HG03139 (cell line): Measurements from ENCODE around the gene FAM151B.
"Not testable (repeated sequence)": the region's sequence is repeated elsewhere in the genome, so short reads cannot be mapped to it uniquely, and the experiment has no call there.

ENCODE experiments used
- ATAC-seq: cut with Tn5 transposase; IDR thresholded peaks from one replicate; pipeline ENCODE4 v1.9.1; 2021; ENCODE audit not compliant: unreplicated experiment

The FAM151B gene

DNA sequence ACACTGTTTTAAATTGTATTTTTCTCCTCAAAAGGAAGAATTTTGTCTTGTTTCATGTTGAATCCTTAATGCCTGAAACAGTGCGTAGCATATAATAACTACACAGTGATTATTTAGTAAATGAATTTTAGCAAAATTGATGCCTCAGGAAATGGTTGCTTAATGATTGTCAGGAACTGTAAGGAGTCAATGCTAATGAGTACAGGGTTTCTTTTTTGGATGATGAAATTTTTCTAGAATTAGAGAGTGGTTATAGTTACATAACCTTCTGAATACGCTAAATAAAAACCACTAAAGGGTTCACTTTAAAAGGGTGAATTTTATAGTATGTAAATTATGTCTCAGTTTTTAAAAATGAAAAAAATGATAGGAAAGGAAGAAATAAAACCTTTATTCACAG, 14.9 kb downstream of the FAM151B start:
- ATAC-seq = no peak

DNA sequence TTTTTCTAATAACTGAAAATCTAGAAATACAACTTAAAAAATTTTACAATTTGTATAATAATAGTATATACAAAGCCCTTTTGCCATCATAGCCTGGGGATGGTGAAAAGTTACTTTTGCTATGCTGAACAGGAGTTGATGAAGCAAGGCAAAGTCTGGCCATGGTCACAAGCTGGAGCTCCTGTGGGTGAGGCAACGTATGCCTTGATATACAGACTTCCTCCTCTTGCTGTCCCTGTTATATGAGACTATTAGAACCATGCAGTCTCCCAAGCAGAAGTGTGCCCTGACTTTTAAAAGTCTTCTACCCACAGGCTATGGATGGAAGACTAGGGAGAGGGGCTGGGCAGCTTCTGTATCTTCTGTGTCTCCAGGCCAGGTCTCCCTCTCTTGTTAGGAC, 15.7 kb downstream of the FAM151B start:
- ATAC-seq = no peak

DNA sequence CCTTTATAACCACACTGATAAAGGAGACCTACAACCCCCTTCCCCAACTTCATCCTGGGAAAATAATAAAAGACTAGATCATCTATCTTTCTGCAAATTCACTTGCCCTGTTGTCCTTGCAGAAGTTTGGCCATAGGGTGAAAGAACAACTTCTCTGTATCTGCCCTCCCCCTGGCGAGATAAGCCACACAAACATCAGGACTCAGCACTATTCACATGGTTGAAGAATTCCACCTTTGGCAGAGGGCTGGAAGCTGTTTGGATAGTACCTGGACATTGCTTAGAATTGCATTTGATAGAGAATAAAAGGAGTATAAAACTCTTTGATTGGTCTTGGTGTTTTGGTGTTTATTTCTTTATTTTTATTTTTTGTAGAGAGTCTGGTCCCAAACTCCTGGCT, 16.9 kb downstream of the FAM151B start:
- no peak for ATAC-seq

DNA sequence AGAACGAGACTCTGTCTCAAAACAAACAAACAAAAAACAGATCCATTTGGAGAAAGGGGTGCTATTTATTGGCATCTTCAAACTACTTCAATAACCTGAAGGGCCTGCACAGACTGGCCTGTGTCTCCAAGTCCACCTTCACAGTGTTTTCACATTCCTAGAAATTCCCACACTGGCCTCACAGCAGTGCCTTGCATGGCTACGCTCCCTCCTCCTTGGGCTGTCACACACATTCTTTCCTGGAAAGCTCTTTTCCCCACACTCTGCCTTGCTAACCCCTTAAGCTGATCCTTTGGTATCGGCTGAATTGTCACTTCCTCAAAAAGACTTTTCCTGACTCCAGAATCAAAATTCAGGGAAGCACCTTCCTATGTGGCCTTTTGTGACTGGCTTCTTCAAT, 19.8 kb downstream of the FAM151B start:
- ATAC-seq = no peak

DNA sequence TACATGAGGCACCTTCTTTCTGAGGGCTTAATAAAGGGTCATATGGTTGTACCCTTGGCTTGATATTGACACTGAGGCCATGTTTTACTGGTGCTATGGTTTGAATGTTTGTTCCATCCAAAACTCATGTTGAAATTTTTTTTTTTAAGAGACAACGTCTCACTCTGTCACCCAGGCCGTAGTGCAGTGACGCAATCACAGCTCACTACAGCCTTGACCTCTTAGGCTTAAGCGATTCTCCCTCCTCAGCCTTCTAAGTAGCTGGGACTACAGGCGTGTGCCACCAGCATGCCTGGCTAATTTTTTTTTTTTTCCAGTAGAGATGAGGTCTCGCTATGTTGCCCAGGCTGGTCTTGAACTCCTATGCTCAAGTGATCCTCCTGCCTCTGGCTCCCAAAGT, 20.9 kb downstream of the FAM151B start:
- ATAC-seq = no peak

DNA sequence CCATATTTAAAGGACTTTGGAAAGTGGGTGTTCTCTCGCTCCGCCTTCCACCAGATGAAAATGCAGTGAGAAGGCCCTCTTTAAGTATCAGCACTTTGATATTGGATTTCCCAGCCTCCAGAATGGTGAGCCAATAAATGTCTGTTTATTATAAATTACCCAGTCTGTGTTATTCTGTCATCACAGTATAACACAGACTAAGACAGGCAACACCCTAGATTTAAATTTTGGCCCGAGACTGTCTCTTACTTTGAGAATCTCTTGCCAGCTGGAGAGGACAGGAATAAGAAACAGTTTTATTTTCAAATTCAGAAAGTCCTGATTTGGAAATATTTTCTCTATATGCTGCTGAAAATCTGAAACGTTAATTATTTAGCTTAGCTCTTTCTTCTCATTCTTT, 21.5 kb downstream of the FAM151B start:
- no peak for ATAC-seq

DNA sequence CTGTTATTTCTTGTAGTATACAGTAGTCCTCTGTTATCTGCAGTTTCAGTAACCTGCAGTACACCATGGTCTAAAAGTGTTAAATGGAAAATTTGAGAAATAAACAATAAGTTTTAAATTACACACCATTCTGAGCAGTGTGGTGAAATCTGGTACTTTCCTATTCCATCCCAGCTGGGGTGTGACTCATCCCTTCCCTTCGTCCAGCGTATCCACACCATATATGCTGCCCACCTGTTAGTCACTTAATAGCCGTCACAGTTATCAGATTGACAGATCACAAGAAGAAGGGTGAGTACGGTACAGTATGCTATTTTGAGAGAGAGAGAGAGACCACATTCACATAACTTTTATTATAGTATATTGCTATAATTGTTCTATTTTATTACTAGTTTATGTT, 28.9 kb downstream of the FAM151B start:
- ATAC-seq = no peak

DNA sequence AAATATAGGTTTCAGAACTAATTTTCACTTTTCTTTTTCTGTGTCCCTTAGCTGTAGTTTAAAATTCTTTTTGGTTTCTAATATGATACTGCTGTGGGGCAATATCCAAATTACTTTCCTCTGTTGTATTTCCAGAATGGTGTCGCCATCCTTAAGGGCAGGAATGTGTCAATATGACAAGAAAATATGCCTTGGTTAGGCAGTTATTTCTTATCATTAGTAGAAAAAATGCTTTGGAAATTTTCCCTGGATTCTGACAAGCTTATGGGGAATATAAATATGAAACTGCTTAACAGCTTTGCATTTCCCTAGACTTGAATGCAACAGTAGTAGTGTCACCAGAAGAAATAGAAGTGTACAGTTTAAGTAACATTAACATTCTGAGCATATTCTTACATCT, 52.8 kb downstream of the FAM151B start:
- no peak for ATAC-seq

DNA sequence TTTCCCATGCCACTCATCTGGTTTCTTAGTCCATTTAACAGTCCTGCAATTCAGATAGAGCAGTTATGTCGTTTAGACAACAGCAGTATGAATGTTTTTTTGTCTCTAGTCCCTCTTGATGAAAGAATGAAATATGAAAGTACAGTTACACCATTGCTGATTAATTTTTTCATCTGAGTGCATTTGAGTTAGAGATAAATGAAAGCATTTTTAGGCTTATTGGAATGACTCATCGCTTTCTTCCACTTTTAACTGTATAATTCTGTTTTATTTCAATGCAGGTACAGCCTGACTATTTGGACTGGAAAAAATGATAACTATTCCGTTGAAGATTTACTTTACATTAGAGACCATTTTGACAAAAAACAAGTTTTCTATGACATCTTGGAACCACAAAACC, 53.5 kb downstream of the FAM151B start:
- no peak for ATAC-seq

DNA sequence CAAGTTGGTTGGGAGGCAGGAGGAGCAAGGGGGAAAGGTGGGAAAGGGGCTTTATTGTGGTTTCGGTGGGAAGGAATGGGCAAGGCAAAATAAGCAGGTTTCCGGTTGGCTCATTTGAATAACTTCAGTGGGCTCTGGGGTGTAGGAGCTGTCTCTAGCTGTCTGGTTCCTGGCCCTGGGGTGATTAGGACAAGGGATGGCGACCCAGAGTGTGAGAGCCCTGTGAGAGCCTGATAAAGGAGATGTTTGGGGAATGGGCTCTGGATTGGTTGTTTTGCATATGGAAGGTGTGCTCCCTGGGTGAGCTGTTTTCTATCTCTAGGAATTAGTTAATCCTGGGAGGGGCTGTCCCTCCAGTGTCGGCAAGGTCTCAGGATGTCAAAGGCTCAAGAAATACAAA, 66.7 kb downstream of the FAM151B start:
- no peak for ATAC-seq

DNA sequence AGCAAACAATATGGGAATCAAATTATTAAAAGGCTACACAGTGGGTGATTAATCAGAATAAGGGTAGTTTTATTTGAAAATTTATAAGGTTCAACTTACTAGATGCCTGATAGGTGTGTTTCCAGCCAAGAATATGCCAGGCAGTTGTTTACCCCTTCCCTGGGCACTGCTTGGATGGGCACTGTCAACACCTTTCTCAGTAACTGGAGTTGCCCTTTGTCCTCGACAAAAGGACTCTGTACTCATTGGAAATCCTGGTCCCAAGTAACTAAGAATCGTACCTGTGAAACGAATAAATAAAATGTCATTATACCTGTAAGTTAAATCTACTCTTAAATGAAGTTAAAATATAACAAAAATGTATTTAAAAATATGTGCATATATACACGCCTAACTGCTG, 67.2 kb downstream of the FAM151B start:
- no peak for ATAC-seq

DNA sequence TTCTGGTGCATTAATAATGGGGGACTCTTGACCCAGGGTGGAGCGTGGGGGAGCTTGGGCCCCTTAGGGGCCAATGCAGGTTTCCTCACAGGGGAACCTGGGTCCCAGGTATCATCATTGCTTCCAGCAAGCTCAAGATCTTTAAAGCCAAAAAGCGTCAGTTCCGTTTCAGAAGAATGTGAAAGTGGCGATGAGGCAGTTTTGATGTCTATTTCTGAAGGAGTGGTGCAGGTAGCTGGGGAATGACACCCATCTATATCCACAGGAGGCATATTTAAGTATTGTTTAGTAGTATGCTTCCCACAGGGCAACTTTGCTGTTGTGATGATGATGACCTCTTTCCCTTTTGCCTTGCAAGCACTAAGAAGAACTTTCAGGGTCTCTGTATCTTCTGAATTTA, 71.3 kb downstream of the FAM151B start:
- no peak for ATAC-seq

DNA sequence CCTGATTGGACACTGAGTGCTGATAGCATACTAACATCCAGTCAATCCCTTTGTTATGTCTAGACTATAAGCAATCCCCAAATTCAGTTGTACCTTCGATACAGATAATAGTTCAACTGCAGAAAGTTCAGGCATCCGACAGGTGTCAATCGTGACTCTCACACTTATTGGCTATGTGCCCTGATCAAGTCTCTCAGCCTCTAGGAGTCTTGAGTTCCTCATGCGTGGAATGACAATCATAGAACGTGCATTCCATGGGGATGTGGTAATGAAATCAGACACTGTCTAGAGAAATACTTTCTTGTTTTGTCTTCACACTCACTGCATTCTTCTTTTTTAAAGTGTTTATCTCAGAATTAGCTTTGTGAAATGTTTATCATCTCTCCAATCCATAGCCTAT, 77.4 kb downstream of the FAM151B start:
- ATAC-seq = no peak

DNA sequence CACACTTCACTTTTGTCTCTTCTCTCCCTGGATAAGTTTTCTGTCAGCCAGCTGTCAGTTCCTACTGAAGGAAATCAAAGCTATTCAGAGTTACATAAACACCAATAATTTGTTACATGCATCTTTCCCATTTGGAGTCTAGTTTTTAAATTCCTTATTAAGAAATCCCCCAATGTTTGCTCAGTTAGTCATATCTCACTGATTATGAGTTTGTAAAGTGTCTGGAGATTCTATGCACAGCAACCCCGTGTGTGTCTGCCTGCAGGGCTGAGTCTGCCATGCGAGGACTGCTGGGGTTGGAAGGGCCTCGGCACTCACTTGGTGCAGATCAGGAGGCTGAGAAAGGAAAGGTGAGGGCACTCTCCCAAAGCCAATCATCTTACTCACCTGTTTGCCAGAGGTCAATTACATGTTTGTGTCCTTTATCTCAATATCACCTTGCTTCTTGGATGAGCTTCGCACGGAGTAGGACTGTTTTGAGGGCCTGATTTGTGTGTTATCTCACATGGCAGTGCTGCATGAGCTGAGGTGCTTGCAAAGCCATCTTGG, 78.9 kb downstream of the FAM151B start:
- no peak for ATAC-seq

DNA sequence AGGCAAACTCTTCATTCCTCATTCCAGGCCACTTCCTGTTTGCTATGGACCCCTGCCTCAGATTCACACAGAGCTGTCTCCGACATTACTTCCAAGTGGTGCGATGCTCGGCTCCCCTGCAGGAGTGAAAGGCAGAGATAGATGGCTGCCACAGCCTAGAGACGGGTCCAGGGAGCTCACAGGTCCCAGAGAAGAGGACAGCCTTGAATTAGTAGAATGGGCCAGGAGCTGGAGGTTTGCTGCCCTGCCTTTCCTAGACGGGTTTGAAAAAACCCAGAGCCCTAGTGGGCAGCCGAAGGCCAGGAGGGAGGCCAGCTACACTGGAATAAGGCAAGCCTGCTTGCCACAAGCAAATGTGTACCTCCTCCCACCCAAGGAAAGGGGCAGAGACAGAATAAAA, 80.4 kb downstream of the FAM151B start:
- ATAC-seq = no peak

DNA sequence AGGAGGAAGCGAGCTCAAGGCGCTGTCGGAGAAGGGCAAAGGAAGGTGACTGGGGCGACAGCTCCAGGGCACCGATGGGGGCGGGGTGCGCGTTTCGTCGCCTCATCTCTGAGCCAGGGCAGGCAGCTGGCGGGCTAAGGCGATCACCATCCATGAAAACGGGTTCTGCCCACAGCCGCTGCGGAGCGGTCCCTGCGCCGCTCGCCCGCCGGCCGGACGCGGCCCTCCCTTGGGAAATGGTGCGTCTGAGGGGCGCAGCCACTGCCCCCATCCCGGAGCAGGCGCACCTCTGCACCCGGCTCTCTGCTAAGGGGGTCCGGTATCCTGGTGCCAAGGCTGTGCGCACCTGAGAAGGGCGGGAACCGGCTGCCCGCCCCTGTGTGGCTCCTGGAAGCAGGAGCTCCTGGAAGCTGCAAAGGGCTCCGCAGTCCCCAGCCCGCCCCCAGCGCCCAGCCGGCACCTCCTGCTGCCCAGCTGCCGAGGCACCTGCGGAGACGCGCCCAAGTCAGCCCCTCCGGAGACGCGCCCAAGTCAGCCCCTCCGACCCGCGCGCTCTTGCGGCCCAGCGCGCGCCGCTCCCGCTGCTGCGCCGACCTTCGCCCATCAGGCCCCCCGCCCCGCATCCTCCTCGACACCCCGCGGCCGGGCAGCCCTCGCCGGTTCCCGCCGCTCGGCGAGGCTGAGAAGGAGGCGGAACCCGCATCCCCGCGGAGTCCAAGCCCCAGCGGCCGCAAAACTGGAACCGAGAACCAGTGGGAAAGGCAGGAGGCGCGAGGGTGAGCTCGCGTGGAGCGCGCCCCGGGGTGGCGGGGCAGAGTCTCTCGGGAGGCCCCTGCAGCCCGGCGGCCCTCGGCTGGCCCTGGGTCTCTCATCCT, 81.4 kb downstream of the FAM151B start:
- no peak for ATAC-seq

DNA sequence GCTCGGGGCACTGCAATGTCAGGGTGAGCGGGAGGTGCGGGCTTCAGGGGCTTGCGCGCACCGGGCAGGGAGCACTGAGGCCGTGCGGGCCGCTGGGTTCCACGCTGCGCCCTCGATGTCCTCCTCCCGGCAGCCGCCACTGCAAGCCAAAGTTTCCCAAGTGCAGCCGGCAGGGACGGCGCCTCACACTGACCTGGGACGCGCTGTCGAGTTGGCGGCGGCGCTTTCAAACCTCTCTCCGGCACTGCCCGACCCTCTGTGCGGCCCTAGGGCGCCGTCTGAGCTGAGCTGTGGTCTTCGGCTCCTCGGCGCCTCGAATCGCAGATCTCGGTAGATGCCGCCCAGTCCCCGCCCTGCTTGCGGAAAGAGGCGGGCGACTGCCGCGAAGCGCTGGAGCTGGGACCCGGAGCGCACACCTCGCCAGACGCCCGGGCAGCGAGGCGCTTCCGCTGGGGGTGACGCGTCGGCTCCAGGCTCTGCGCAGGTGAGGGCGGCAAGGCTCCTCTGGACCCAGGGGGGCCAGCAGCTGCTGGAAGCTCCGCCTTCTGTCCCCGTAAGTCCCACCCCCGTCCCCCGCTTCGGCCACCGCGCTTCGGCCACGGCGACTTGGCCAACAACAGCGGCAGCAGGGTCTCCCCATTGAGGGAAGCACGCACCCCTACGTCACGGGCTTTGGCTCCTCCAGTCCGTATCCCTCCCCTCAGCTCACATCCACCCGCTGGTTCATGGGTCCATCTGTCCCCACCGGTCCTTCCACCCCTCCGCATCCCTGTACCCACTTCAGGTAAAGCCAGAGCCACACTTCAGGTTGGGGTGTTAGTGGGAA, 82.3 kb downstream of the FAM151B start, which contains the start of gene ANKRD34B:
ANKRD34B (minus strand) TSS at position 320 of the 826 bp plus-strand sequence. CDS start 10,261 bp downstream, outside the sequence.
- no peak for ATAC-seq

DNA sequence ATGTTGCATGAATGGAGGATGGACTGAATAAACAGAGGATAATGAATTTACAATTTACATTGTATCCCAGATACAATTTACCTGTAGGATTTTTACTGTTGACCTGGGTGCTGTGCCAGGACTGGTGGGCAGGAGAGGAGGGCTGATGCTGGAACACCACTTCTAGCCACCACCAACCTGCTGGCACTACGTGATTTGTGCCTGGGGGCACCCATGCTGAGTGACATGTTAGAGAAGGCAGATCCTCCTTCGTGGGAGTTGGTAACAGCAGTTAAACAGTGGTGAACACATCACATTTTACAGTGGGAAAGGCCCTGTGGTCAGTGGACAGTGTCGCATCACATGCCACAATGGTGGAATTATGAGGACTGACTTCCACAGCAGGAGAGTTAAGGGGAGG, 85.2 kb downstream of the FAM151B start:
- no peak for ATAC-seq

DNA sequence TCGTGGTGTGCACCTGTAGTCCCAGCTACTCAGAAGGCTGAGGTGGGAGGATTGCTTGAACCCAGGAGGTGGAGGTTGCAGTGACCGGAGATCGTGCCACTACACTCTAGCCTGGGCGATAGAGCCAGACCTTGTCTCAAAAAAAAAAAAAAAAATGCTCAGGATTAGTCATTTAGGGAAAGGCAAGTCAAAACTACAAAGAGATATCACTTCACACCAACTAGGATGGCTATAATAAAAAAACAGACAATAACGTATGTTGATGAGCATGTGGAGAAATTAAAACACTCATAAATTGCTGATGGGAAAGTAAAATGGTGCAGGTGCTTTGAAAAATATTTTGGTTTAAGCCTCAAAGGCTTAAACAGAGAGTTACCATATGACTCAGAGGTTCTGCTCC, 88.5 kb downstream of the FAM151B start:
- ATAC-seq = no peak

DNA sequence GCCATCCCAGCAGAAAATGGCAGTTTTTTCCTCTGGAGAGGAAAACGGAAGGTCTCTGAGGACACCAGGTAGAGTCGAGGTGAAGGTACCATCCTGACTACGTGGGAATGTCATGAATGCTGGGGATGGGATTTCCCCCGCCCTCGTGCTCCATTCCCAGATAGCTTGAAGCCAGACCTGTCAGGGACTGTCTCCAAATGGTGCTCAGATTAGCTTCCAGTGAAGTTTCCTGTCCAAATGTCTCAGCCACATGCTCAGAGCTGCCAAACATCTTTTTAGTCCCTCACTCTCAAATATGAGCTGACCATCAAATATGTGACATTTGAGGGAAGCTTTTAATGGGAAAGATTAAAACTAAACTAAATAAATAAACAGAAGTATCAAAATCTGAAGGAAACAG, 89.8 kb downstream of the FAM151B start:
- ATAC-seq = no peak

DNA sequence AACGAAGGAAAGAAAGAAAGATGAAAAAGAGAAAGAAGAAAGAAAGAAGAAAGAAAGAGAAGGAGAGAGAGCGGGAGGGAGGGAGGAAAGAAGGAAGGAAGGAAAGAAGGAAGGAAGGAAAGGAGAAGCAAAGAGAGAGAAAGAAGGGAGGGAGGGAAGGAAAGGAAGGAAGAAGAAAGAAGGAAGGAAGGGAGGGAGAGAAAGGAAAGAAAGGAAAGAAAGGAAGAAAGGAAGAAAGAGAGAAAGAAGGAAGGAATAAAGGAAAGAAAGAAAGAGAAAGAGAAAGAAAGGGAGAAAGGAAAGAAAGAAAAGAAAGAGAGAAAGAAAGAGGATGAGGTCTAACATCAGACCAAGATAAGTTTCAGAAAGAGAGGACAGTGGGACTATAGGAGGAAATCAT, 91.2 kb downstream of the FAM151B start:
- ATAC-seq = no peak

DNA sequence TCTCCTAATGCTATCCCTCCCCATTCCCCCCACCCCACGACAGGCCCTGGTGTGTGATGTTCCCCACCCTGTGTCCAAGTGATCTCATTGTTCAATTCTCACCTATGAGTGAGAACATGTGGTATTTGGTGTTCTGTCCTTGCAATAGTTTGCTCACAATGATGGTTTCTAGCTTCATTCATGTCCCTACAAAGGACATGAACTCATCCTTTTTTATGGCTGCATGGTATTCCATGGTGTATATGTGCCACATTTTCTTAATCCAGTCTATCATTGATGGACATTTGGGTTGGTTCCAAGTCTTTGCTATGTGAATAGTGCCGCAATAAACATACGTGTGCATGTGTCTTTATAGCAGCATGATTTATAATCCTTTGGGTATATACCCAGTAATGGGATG, 92.4 kb downstream of the FAM151B start:
- not testable (repeated sequence) for ATAC-seq
